GM12891 (cell line): ENCODE data around the gene CCDC54.

Experiments
- PAX5 ChIP-seq: IDR thresholded peaks from 2 replicates; pipeline ENCODE4 v1.6.1; 2011; ENCODE audit warnings: low read length, moderate library complexity, mild to moderate bottlenecking; ENCODE audit not compliant: insufficient read depth, severe bottlenecking
- POLR2A ChIP-seq: IDR thresholded peaks from 2 replicates; pipeline ENCODE4 v1.6.1; 2011; ENCODE audit warnings: low read depth, low read length, control low read depth
- POLR2AphosphoS5 ChIP-seq: IDR thresholded peaks from 2 replicates; pipeline ENCODE4 v1.6.1; 2011; ENCODE audit warnings: low read depth, low read length, control low read depth

DNA sequence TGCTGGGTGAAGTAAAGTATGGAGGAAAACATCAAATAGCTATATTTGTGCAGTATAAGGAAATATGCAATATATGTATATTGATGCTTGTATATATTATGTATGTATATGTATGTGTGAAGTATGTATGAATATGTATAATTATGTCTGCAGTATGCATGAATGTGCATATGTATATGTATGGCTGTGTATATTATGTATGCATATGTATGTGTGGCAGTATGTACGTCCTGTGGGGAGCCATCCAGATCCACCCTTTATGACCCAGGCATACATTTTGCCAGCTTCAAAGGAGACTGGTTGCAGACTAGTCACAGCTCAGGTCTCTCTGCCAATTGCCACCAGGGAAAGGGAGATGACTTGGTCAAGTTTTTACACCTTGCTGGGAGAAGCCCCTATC lies 24.1 kb downstream of the CCDC54 start:
- TF ChIP-seq POLR2A (no peak), PAX5 (no peak), POLR2AphosphoS5 (no peak)
